Adrenal gland (tissue), 12 donors: ENCODE results near the gene COL23A1. TPM values are rescaled to one million over a fixed set of nuclear protein-coding genes. Genes with fewer than 3 reads are reported as not detected.
A peak's percentile ranks its signal among the peaks of the same experiment; 100 is the strongest.

Experiments
- DNase-seq, 7 donors: peaks; one replicate each; pipeline ENCODE4 v3.0.0-alpha.2; 2019 to 2020
- H3K27ac ChIP-seq, 5 donors: fragments of 200-600 bp; sonication (generic) in 4 of 5; 1 replicate in 3 of 5; 2 replicates in 2 of 5; pipeline versions ENCODE4 v1.5.1 to v1.8.0; 2016 to 2020; ENCODE audit warnings: mild to moderate bottlenecking in 1 of 5
- H3K27me3 ChIP-seq: fragments of 200-600 bp; 2 replicates; pipeline ENCODE4 v1.8.0; 2021
- H3K36me3 ChIP-seq, 2 donors: fragments of 200-600 bp; replicated peaks in 1 of 2; 1 replicate in 1 of 2; 2 replicates in 1 of 2; pipeline versions ENCODE4 v1.5.1 to v1.8.0; 2018 to 2022
- H3K4me1 ChIP-seq, 2 donors: fragments of 200-600 bp; replicated peaks in 1 of 2; 1 replicate in 1 of 2; 2 replicates in 1 of 2; pipeline versions ENCODE4 v1.5.1 to v1.8.0; 2018 to 2021
- H3K4me3 ChIP-seq, 4 donors: fragments of 200-600 bp; sonication (generic) in 3 of 4; one replicate each; pipeline ENCODE4 v1.5.1; 2016 to 2018
- H3K9me3 ChIP-seq, 3 donors: fragments of 200-600 bp; sonication (generic) in 1 of 3; replicated peaks in 1 of 3; 1 replicate in 2 of 3; 2 replicates in 1 of 3; pipeline versions ENCODE4 v1.5.1 to v1.8.0; 2016 to 2021
- POLR2A ChIP-seq, 2 donors: fragments of 450-650 bp; IDR thresholded peaks; one replicate each; pipeline ENCODE4 v1.6.1; 2017; ENCODE audit warnings: antibody characterized with exemption in 2 of 2, mild to moderate bottlenecking in 2 of 2, moderate library complexity in 1 of 2
- WGBS, 4 donors: extraction: QIAGEN DNeasy Blood & Tissue Kit in 2 of 4; methylation state at CpG; one replicate each; pipeline versions ENCODE4 v1.1.5 to v1.1.7; 2013 to 2017; 5-methylcytosine and 5-hydroxymethylcytosine counted together
- intact Hi-C, 2 donors: fragments of 100-400 bp; cut with DNase I; formaldehyde crosslinking; loops; one replicate each; pipeline versions ENCODE4 v1.14.1 to v1.15.0; 2022 to 2023
- polyA plus RNA-seq, 3 donors: library from polyadenylated mRNA; stranded (reverse); fragments of 200-250 nt in 2 of 3; fragments of 350-450 nt in 1 of 3; fragmentation: Illumina TruSeq in 1 of 3; extraction: RNeasy Lipid Tissue Mini Kit (QIAGEN cat#74804) in 1 of 3; gene quantifications; one replicate each; pipeline ENCODE4 v1.2.3, GENCODE V29; 2013 to 2014
- total RNA-seq, 9 donors: library from RNA; depleted of rRNA in 4 of 9; stranded (reverse); fragments of >200 nt in 4 of 9; fragments of 120-200 nt in 1 of 9; fragmentation: NEBNext Ultra II Directional in 1 of 9; extraction: Animal tissue kit (Norgen Biotek cat#: 25700) in 1 of 9; gene quantifications; one replicate each; pipeline versions ENCODE4 v1.1.0 to v1.2.4, GENCODE V29; 2013 to 2023
- TF ChIP-seq, protein P1 (sequence below), 6 experiments: fragments of 450-650 bp in 4 of 6; fragments of 200-600 bp in 2 of 6; sonication (generic) in 1 of 6; IDR thresholded peaks; 1 replicate in 5 of 6; 2 replicates in 1 of 6; pipeline versions ENCODE4 v1.5.1 to v1.8.0; 2016 to 2021; ENCODE audit warnings: antibody characterized with exemption in 6 of 6, mild to moderate bottlenecking in 2 of 6, moderate library complexity in 1 of 6
- donor health status: healthy with polysubstance abuse.
- donor health status: Bipolar disorder and iron deficiency.
- donor health status: DM: yes; HTN: yes; CAD: no.
- donor health status: DM: no; HTN: no; CAD: no.
- donor health status: DM: no; HTN: no; CAD: no.
- donor health status: DM: yes; HTN: yes; CAD: no.

Gene COL23A1
- total and polyA plus RNA-seq, 12 donors: 0.09 to 4.4 (median 0.88) TPM

DNA sequence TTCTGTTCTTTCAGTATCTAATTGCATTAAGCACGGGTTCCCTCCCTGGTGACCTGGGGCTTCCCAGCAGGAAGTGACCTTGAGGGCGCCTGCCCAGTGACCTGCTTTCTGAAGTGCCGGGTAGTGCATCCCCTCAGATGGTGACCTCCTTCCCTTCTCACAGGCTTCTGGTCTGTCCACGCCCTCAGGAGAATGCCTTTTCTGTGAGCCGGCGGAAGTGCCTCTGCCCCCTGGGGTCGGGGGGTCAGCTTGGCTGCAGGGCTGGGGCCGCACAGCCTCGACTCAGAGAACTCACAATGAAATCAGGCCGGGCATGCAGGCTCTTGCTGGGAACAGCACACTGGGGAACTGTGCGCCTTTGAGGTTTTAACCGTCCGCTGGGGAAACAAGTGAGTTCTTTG, 233.1 kb downstream of the COL23A1 start:
- TF ChIP-seq POLR2A (IDR thresholded peaks at IDR 0.05): no peak
- TF ChIP-seq, protein P1, sequence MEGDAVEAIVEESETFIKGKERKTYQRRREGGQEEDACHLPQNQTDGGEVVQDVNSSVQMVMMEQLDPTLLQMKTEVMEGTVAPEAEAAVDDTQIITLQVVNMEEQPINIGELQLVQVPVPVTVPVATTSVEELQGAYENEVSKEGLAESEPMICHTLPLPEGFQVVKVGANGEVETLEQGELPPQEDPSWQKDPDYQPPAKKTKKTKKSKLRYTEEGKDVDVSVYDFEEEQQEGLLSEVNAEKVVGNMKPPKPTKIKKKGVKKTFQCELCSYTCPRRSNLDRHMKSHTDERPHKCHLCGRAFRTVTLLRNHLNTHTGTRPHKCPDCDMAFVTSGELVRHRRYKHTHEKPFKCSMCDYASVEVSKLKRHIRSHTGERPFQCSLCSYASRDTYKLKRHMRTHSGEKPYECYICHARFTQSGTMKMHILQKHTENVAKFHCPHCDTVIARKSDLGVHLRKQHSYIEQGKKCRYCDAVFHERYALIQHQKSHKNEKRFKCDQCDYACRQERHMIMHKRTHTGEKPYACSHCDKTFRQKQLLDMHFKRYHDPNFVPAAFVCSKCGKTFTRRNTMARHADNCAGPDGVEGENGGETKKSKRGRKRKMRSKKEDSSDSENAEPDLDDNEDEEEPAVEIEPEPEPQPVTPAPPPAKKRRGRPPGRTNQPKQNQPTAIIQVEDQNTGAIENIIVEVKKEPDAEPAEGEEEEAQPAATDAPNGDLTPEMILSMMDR (IDR thresholded peaks at IDR 0.05): no peak
- peaks cover 0 to 7% of the 10 kb centered on the region in 2 donors for H3K4me1 ChIP-seq
- H3K27me3 ChIP-seq: no peaks in the 10 kb centered on the region
- no peaks in the 10 kb centered on the region for H3K9me3 ChIP-seq
- WGBS, 4 donors: 14 to 46% (median 32%) methylated on average over 9 to 13 of the region's 13 CpGs
- H3K36me3 ChIP-seq: no peaks in the 10 kb centered on the region
- peak overlapping the region in 1 of 5 donors; percentile 34 for H3K27ac ChIP-seq
- intact Hi-C loops: no loop called here
- no peak overlapping the region for H3K4me3 ChIP-seq
- DNase-seq: peak in 6 of 7 donors; percentile 22 to 54 (median 27)

DNA sequence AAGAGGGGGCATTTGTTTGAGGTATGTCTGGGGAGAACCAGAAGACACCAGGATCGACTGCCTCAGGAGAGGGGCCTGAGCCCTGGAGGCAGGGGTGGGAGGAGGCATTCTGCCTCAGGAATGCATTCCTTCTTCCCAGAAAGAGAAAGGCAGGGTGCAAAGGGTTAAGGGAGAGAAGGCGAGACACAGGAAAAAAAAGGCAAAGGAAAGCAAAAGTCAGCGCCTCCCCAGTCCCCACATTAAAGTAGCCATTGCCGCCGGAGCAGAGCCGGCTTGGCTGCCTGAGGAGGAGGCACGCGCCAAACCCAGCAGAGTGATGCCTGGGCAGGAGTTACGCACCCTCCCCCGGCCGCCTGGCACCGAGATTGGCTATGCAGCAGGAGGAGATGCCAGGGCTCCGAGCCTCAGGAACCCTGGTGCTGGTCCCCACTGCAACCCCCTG, 233.7 kb downstream of the COL23A1 start:
- Histone ChIP-seq H3K4me3 (no peak overlapping the region), H3K27ac (peak overlapping the region in 1 of 5 donors; percentile 34), H3K4me1 (peaks cover 0 to 7% of the 10 kb centered on the region in 2 donors), H3K9me3 (no peaks in the 10 kb centered on the region), H3K36me3 (no peaks in the 10 kb centered on the region), H3K27me3 (no peaks in the 10 kb centered on the region)
- 19 to 47% (median 37%) methylated on average over 8 to 13 of the region's 13 CpGs for WGBS, 4 donors
- no peak for TF ChIP-seq POLR2A (IDR thresholded peaks at IDR 0.05)
- TF ChIP-seq, protein P1 (IDR thresholded peaks at IDR 0.05): no peak
- DNase-seq: no peak
- intact Hi-C loops: no loop called here

DNA sequence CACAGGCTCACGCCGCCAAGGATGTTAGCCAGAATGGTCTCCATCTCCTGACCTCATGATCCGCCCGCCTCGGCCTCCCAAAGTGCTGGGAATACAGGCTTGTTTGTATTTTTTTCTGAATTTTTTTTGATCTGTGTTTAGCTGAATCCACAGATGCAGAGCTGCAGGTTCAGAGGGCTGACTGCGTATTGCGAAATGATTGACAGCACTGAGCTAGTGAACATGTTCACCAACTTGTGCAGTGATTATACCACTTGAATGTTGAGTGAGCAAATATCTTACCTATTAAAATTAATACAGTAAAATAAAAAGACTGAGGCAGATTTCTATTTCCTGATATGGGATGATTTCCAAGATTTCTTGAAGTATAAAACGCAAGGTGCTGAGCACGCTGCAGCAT, 234.5 kb downstream of the COL23A1 start:
- 86 to 91% (median 90%) methylated on average over 9 of the region's 9 CpGs for WGBS, 4 donors
- intact Hi-C loops: no loop called here
- TF ChIP-seq, protein P1 (IDR thresholded peaks at IDR 0.05): no peak
- no peak for TF ChIP-seq POLR2A (IDR thresholded peaks at IDR 0.05)

GRCh38 chr5:178353461-178353860, 236.7 kb downstream of the COL23A1 start:
- intact Hi-C loops: no loop called here
- Histone ChIP-seq H3K4me3 (no peak overlapping the region), H3K27ac (no peak overlapping the region), H3K27me3 (no peaks in the 10 kb centered on the region), H3K4me1 (peaks cover 0 to 7% of the 10 kb centered on the region in 2 donors), H3K36me3 (no peaks in the 10 kb centered on the region), H3K9me3 (no peaks in the 10 kb centered on the region)
- TF ChIP-seq, protein P1 (IDR thresholded peaks at IDR 0.05): no peak
- TF ChIP-seq POLR2A (IDR thresholded peaks at IDR 0.05): no peak
- WGBS, 4 donors: 81 to 90% (median 87%) methylated on average over 9 of the region's 9 CpGs
- DNase-seq: no peak

More for the DNA sequence above, 234.5 kb downstream of the COL23A1 start:
- Histone ChIP-seq H3K27ac (no peak overlapping the region), H3K27me3 (no peaks in the 10 kb centered on the region), H3K4me1 (peaks cover 0 to 7% of the 10 kb centered on the region in 2 donors), H3K36me3 (no peaks in the 10 kb centered on the region), H3K4me3 (no peak overlapping the region), H3K9me3 (no peaks in the 10 kb centered on the region)
- DNase-seq: no peak
